PC-9 (cell line): Measurements from ENCODE around the gene MAP2K5. TPM values are rescaled to one million over a fixed set of nuclear protein-coding genes. Genes with fewer than 3 reads are reported as not detected.

Source experiments
- BruUV-seq: library from RNA; stranded (reverse); fragments of 400-500 nt; replicated peaks from 2 replicates; lab custom pipeline; 2021; lab: Mats Ljungman, UMichigan
- CTCF ChIA-PET: fragments of 300-600 bp; sonication (Branson Sonifier 250); formaldehyde crosslinking; loops from one replicate; lab custom pipeline; 2022; ENCODE audit warnings: antibody characterized with exemption; lab: Charles Lee
- POLR2A ChIA-PET: fragments of 300-600 bp; sonication (Branson Sonifier 250); formaldehyde crosslinking; loops from one replicate; lab custom pipeline; 2022; ENCODE audit warnings: antibody characterized with exemption; ENCODE audit not compliant: unreplicated experiment; lab: Charles Lee
- DNase-seq, 2 experiments: peaks; one replicate each; pipeline versions ENCODE4 v3.0.0 to v3.0.0-alpha.2; 2015 to 2022; ENCODE audit warnings: mixed read lengths in 1 of 2
- H2AFZ ChIP-seq: fragments of 200-600 bp; sonication (generic); 2 replicates; pipeline ENCODE4 v1.8.1; 2017; ENCODE audit warnings: antibody characterized with exemption
- H3F3A ChIP-seq: fragments of 200-600 bp; sonication (generic); 2 replicates; pipeline ENCODE4 v1.8.1; 2017; ENCODE audit warnings: antibody characterized with exemption, mild to moderate bottlenecking, low read depth; ENCODE audit not compliant: insufficient read depth
- H3K27ac ChIP-seq: fragments of 200-600 bp; sonication (generic); 2 replicates; pipeline ENCODE4 v1.6.1; 2016; ENCODE audit warnings: mixed run types
- H3K27me3 ChIP-seq: fragments of 200-600 bp; sonication (generic); 2 replicates; pipeline ENCODE4 v1.6.1; 2016; ENCODE audit warnings: low read depth, mixed run types; ENCODE audit not compliant: insufficient read depth
- H3K36me3 ChIP-seq: fragments of 200-600 bp; sonication (generic); 2 replicates; pipeline ENCODE4 v1.6.1; 2016; ENCODE audit warnings: low read depth, mixed run types
- H3K4me1 ChIP-seq: fragments of 200-600 bp; sonication (generic); replicated peaks from 2 replicates; pipeline ENCODE4 v1.6.1; 2016; ENCODE audit warnings: mixed run types; ENCODE audit not compliant: insufficient read depth
- H3K4me2 ChIP-seq: fragments of 200-600 bp; sonication (generic); 2 replicates; pipeline ENCODE4 v1.6.1; 2017; ENCODE audit warnings: mixed run types
- H3K4me3 ChIP-seq: fragments of 200-600 bp; sonication (generic); 2 replicates; pipeline ENCODE4 v1.6.1; 2016; ENCODE audit warnings: mixed run types
- H3K79me2 ChIP-seq: fragments of 200-600 bp; sonication (generic); 2 replicates; pipeline ENCODE4 v1.6.1; 2017; ENCODE audit warnings: low read depth, mixed run types
- H3K9me2 ChIP-seq: fragments of 200-600 bp; sonication (generic); 2 replicates; pipeline ENCODE4 v1.8.1; 2017; ENCODE audit warnings: mild to moderate bottlenecking; ENCODE audit not compliant: insufficient read depth
- H3K9me3 ChIP-seq: fragments of 200-600 bp; sonication (generic); 2 replicates; pipeline ENCODE4 v1.8.1; 2016; ENCODE audit warnings: low read depth; ENCODE audit not compliant: insufficient read depth
- H4K20me1 ChIP-seq: fragments of 200-600 bp; sonication (generic); 2 replicates; pipeline ENCODE4 v1.8.1; 2017; ENCODE audit not compliant: insufficient read depth
- EZH2 ChIP-seq: fragments of 200-600 bp; sonication (generic); IDR thresholded peaks from 2 replicates; pipeline ENCODE4 v1.8.0; 2017; ENCODE audit warnings: antibody characterized with exemption, low read depth
- intact Hi-C: fragments of 100-400 bp; cut with micrococcal nuclease; formaldehyde crosslinking; loops from one replicate; pipeline ENCODE4 v1.10.0; 2022; ENCODE audit not compliant: unreplicated experiment
- total RNA-seq: library from RNA; stranded (reverse); gene quantifications from 2 replicates; pipeline ENCODE4 v1.2.3, GENCODE V29; 2021
- TF ChIP-seq, protein P1 (sequence below): fragments of 200-600 bp; sonication (generic); conservative IDR thresholded peaks from 2 replicates; pipeline ENCODE4 v1.6.1; 2017; ENCODE audit warnings: mixed run types, antibody characterized with exemption, mild to moderate bottlenecking, moderate library complexity

The MAP2K5 gene
- total RNA-seq, 1 experiment from 2014 or later: 26.9 TPM

GRCh38 chr15:67762610-67763368 is 220.3 kb downstream of the MAP2K5 start:
- Histone ChIP-seq H3F3A (no peaks in the 10 kb centered on the region), H3K27ac (no peak overlapping the region), H3K9me3 (no peaks in the 10 kb centered on the region), H3K36me3 (no peaks in the 10 kb centered on the region), H4K20me1 (no peaks in the 10 kb centered on the region), H3K4me1 (no peaks in the 10 kb centered on the region), H2AFZ (no peak overlapping the region), H3K9me2 (no peaks in the 10 kb centered on the region), H3K4me2 (no peak overlapping the region), H3K79me2 (no peaks in the 10 kb centered on the region), H3K4me3 (no peak overlapping the region), H3K27me3 (no peaks in the 10 kb centered on the region)
- POLR2A ChIA-PET: interaction anchor here (0.5 to 0.7 kb wide), 2 partner anchors 881 to 1323 kb away, joined by 4 to 11 read pairs; no protein-coding TSS in a partner anchor
- no peak for TF ChIP-seq EZH2
- TF ChIP-seq, protein P1, sequence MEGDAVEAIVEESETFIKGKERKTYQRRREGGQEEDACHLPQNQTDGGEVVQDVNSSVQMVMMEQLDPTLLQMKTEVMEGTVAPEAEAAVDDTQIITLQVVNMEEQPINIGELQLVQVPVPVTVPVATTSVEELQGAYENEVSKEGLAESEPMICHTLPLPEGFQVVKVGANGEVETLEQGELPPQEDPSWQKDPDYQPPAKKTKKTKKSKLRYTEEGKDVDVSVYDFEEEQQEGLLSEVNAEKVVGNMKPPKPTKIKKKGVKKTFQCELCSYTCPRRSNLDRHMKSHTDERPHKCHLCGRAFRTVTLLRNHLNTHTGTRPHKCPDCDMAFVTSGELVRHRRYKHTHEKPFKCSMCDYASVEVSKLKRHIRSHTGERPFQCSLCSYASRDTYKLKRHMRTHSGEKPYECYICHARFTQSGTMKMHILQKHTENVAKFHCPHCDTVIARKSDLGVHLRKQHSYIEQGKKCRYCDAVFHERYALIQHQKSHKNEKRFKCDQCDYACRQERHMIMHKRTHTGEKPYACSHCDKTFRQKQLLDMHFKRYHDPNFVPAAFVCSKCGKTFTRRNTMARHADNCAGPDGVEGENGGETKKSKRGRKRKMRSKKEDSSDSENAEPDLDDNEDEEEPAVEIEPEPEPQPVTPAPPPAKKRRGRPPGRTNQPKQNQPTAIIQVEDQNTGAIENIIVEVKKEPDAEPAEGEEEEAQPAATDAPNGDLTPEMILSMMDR: no peak
- no TSS peak for BruUV-seq
- no peak for DNase-seq
- CTCF ChIA-PET: no interaction called here
- intact Hi-C loops: no loop called here

DNA sequence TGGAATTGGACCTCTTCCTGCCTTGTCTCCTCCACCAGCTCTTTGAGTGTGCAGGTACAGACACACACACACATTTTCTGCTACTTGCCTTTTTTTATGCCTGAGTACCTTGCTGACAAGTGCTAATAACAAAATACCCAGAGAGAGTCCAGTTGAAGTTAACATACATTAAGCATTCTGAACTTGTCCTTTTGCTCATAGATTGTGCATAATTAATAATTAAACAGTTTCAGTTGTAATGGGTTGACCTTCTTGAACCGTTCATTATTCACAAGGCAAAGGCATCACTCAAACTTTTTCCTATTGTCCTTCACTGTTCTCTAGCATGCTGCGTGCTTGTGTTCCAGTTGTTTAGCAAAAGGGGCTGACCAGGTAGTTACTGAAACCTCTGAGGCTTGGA is 223.2 kb downstream of the MAP2K5 start:
- intact Hi-C loops: no loop called here

DNA sequence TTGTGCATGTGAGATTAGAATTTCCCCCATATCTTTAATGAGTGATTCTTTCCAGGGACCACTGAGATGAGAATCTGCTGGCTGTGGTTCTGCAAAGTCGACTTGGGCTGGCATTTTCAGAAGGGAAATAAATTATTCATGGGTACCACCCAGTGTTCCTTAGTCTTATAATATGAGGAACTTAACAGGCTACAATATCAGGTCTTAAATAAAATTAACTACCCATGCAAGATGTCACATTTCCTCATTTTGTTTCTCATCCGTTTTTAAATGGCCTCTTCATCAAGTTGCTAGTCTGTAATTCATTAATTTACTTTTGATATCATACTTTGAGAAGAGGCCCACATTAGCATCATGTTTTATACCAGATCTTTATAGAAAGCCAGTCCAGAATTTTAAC is 224.5 kb downstream of the MAP2K5 start:
- Histone ChIP-seq H3K27me3 (no peaks in the 10 kb centered on the region), H2AFZ (no peak overlapping the region), H4K20me1 (no peaks in the 10 kb centered on the region), H3K4me2 (no peak overlapping the region), H3K9me2 (no peaks in the 10 kb centered on the region), H3K4me3 (no peak overlapping the region), H3K27ac (no peak overlapping the region), H3K4me1 (no peaks in the 10 kb centered on the region), H3K9me3 (no peaks in the 10 kb centered on the region), H3K36me3 (no peaks in the 10 kb centered on the region), H3K79me2 (no peaks in the 10 kb centered on the region), H3F3A (no peaks in the 10 kb centered on the region)
- ChIA-PET CTCF (no interaction called here), POLR2A (no interaction called here)
- DNase-seq: no peak
- intact Hi-C loops: no loop called here
- no TSS peak for BruUV-seq
- TF ChIP-seq, protein P1: no peak
- TF ChIP-seq EZH2: no peak

More for the DNA sequence above, 223.2 kb downstream of the MAP2K5 start:
- POLR2A ChIA-PET: no interaction called here
- H3K4me1 ChIP-seq: no peaks in the 10 kb centered on the region
- H3K9me3 ChIP-seq: no peaks in the 10 kb centered on the region
- no peak for DNase-seq
- H3K4me2 ChIP-seq: no peak overlapping the region
- H4K20me1 ChIP-seq: no peaks in the 10 kb centered on the region
- no peaks in the 10 kb centered on the region for H3K36me3 ChIP-seq
- no peak overlapping the region for H3K4me3 ChIP-seq
- no peaks in the 10 kb centered on the region for H3K79me2 ChIP-seq
- no peaks in the 10 kb centered on the region for H3K9me2 ChIP-seq
- CTCF ChIA-PET: no interaction called here
- no peak overlapping the region for H2AFZ ChIP-seq
- H3F3A ChIP-seq: no peaks in the 10 kb centered on the region
- no peaks in the 10 kb centered on the region for H3K27me3 ChIP-seq
- BruUV-seq: no TSS peak
- TF ChIP-seq, protein P1: no peak
- no peak for TF ChIP-seq EZH2
- no peak overlapping the region for H3K27ac ChIP-seq
